GM13977 (cell line): ENCODE results near the gene KCNF1.

ENCODE experiments used
- DNase-seq: peaks from one replicate; pipeline ENCODE4 v3.0.0; 2012; ENCODE audit warnings: low spot score
- in situ Hi-C: fragments of 300-500 bp; cut with MboI; formaldehyde crosslinking; loops from one replicate; pipeline ENCODE4 v1.12.0; 2022; ENCODE audit warnings: low sequenced_read_pairs, low pct_unique_long_range_greater_than_20kb, mixed read lengths, inconsistent platforms; ENCODE audit not compliant: unreplicated experiment
- TF ChIP-seq, protein P1 (sequence below): IDR thresholded peaks from 2 replicates; pipeline ENCODE4 v1.5.1; 2012; ENCODE audit warnings: mild to moderate bottlenecking, control low read depth; ENCODE audit not compliant: insufficient read depth; ENCODE audit errors: extremely low read depth, missing control alignments

Gene KCNF1

DNA sequence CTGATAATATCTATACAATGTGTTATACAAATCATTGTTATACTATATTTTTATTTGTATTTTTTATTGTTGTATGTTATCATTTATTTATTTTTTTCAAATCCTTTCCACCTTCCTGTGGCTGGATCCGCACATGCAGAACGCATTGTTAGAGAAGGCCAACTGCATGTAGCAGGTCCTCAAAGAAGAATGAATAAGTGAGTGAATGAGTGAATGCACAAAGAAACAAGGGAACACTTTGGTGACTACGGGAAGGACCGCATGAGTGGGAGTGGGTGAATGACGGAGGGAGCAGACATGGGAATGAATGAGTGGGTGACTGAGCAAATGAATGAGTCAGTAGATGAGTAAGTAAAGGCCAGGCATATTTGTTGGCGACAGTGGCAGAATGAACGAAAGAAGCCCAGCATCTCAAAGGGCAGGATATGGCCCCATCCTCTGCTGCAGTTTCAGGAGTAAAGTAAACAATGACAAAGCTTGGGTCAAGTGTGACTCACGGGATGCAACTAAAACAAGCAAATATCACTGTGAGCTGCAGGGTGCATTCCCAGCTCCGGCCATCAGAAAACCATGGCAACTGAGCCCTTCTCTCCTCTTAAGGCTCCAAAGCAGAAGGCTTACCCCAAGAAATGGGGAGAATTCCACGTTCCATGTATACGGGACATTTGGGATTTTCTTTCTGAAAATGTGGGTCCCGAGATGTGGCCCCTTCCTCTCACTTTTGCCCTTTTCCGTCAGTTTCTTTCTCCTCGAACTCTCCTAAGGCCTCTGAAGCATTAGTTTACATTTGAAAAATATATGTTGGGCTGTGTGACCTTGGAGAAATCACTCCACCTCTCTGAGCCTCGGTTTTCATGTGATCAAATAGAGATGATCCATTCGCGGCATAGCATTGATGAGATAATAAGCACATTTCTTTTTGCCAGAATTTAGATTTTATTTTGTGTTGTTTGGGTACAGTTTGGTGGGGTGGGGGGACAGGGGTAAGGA is 24.5 kb downstream of the KCNF1 start:
- in situ Hi-C loops: no loop called here
- DNase-seq: no peak

DNA sequence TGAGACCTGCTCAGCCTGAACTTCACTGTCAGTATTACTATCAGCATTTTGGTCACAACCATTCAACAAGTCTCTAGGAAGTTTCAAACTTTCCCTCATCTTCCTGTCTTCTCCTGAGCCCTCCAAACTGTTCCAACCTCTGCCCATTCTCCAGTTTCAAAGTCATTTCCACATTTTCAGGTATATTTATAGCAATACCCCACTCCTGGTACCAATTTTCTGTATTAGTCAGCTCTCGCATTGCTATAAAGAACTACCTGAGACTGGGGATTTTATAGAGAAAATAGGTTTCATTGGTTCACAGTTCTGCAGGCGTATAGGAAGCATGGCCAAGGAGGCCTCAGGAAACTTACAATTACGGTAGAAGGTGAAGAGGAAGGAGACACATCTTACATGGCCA is 27.3 kb downstream of the KCNF1 start:
- TF ChIP-seq, protein P1, sequence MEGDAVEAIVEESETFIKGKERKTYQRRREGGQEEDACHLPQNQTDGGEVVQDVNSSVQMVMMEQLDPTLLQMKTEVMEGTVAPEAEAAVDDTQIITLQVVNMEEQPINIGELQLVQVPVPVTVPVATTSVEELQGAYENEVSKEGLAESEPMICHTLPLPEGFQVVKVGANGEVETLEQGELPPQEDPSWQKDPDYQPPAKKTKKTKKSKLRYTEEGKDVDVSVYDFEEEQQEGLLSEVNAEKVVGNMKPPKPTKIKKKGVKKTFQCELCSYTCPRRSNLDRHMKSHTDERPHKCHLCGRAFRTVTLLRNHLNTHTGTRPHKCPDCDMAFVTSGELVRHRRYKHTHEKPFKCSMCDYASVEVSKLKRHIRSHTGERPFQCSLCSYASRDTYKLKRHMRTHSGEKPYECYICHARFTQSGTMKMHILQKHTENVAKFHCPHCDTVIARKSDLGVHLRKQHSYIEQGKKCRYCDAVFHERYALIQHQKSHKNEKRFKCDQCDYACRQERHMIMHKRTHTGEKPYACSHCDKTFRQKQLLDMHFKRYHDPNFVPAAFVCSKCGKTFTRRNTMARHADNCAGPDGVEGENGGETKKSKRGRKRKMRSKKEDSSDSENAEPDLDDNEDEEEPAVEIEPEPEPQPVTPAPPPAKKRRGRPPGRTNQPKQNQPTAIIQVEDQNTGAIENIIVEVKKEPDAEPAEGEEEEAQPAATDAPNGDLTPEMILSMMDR: no peak
- in situ Hi-C loops: no loop called here
- DNase-seq: no peak

More for the DNA sequence above, 24.5 kb downstream of the KCNF1 start:
- TF ChIP-seq, protein P1: no peak

DNA sequence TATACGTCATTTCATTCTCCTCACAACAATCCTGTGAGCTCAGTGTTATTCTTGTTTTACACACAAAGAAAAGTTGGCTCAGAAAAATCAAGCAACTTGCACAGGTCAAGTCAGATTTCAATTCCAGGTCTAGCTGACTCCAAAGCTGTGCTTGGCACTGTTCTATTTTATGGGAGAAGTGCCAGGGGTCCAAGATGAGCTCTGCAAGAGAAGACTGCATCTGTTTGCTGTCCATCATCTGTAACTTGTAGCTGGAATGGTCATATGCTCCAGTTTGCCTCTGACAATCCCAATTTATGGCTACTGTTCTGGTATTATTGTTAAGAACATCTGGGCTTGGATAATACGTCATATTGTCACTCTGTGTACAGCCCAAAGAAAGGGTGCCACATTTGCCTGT is 28.9 kb downstream of the KCNF1 start:
- TF ChIP-seq, protein P1: no peak
- in situ Hi-C loops: no loop called here
- DNase-seq: no peak

DNA sequence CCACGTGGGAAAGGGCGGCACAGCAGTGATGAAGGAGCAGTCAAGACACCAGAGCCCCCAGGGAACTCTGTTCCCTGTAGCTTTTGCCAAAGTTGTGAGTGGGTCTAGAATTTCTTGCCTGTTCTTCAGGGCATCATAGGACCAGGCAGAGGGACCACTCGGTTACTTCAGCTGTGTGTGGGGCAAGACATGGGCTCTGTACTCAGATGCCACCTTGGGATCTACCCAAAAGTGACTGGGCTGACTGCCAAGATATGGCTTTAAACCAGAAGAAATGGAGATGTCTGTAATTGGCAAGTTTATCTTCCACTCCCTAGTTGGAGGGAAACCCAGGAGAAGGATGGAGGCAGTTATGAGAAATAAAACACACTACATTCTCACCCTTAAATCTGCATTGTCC is 29.6 kb downstream of the KCNF1 start:
- no peak for DNase-seq
- TF ChIP-seq, protein P1: no peak
- in situ Hi-C loops: no loop called here

DNA sequence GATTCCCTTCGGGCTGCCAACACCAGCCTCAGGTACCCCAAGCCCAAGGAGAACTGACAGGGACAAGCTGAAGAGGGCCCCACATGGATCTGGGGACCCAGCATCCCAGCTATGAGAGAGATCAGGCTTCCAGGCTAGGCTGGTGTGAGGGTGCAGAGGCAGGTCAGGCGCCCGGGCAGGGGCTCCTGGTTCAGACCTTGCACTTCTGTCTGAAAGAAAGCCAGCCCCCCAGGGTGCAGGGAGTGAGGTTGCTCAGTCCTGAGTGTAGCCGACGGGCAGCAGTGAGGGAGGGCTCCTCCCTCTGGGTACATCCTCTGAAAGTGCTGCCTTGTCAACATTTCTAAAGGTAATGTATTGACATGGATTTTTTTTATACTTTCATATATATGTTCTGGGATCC is 33.1 kb downstream of the KCNF1 start:
- in situ Hi-C loops: no loop called here
- DNase-seq: no peak

DNA sequence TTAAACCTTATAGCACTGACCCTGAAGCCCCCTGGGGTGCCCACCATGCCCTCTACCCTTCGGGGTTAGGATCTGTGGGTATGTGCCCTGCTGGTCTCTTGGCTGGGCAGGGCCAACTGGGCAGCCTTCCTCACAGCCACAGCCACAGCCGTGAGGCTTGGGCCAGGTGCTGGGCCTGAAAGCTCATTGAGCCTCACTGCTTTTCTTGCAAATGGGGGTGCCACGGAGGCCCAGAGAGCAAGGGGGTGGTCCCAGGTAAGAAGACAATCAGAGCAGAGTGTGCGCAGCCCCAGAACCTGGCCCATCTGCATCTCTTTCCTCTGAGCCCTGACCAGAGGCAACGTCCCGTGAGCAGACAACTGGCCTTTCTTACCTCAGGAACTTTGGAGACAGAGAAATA is 34.7 kb downstream of the KCNF1 start:
- in situ Hi-C loops: no loop called here
- no peak for DNase-seq
- TF ChIP-seq, protein P1: no peak

More for the DNA sequence above, 33.1 kb downstream of the KCNF1 start:
- TF ChIP-seq, protein P1: no peak
